WTC11 (cell line): ENCODE data around the gene CDKN1C. TPM values are rescaled to one million over a fixed set of nuclear protein-coding genes. Genes with fewer than 3 reads are reported as not detected.

Source experiments
- ATAC-seq: fragments of 200-7000 bp; cut with Tn5 transposase; 2 replicates; pipeline ENCODE4 v1.10.0; 2021; ENCODE audit warnings: mild to moderate bottlenecking, moderate library complexity
- CTCF ChIA-PET: fragments of 300-600 bp; sonication (Branson Sonifier 250); formaldehyde crosslinking; loops from one replicate; lab custom pipeline; 2021; ENCODE audit warnings: antibody characterized with exemption; lab: Charles Lee
- POLR2A ChIA-PET: fragments of 350-600 bp; sonication (Branson Sonifier 250); formaldehyde crosslinking; loops from one replicate; lab custom pipeline; 2021; ENCODE audit warnings: antibody characterized with exemption; lab: Charles Lee
- DNase-seq: peaks from one replicate; pipeline ENCODE4 v3.0.0; 2021; ENCODE audit warnings: low spot score
- H3K27ac Mint-ChIP-seq: 2 replicates; pipeline ENCODE4 v1.8.0; 2021; ENCODE audit warnings: mixed read lengths
- H3K27me3 Mint-ChIP-seq: 2 replicates; pipeline ENCODE4 v1.8.0; 2021; ENCODE audit warnings: low read depth, mild to moderate bottlenecking, moderate library complexity, mixed read lengths
- H3K36me3 Mint-ChIP-seq: 2 replicates; pipeline ENCODE4 v1.8.0; 2021; ENCODE audit warnings: mixed read lengths
- H3K4me1 Mint-ChIP-seq: 2 replicates; pipeline ENCODE4 v1.8.0; 2022; ENCODE audit warnings: mixed read lengths
- H3K4me3 Mint-ChIP-seq: 2 replicates; pipeline ENCODE4 v1.8.0; 2021; ENCODE audit warnings: mild to moderate bottlenecking, moderate library complexity, mixed read lengths
- H3K9me3 Mint-ChIP-seq: 2 replicates; pipeline ENCODE4 v1.8.0; 2021; ENCODE audit warnings: mixed read lengths
- CREM ChIP-seq: sonication (generic); formaldehyde crosslinking; IDR thresholded peaks from 2 replicates; pipeline ENCODE4 v1.8.1; 2022; ENCODE audit warnings: mild to moderate bottlenecking, missing genetic modification reagents, moderate library complexity
- ELF4 ChIP-seq: sonication (generic); formaldehyde crosslinking; IDR thresholded peaks from 2 replicates; pipeline ENCODE4 v1.8.1; 2022; ENCODE audit warnings: low read depth, mild to moderate bottlenecking, moderate library complexity, missing genetic modification reagents
- GABPB1 ChIP-seq: sonication (generic); formaldehyde crosslinking; IDR thresholded peaks from 2 replicates; pipeline ENCODE4 v1.8.1; 2023; ENCODE audit warnings: mild to moderate bottlenecking, missing genetic modification reagents
- JAZF1 ChIP-seq: fragments of 250-450 bp; sonication (Bioruptor Pico); IDR thresholded peaks from 2 replicates; pipeline ENCODE4 v1.9.0; 2021; ENCODE audit warnings: moderate library complexity, mild to moderate bottlenecking, inconsistent platforms
- MYBL2 ChIP-seq: sonication (generic); formaldehyde crosslinking; IDR thresholded peaks from 2 replicates; pipeline ENCODE4 v1.8.1; 2023; ENCODE audit warnings: mild to moderate bottlenecking, moderate library complexity, missing genetic modification reagents
- NR3C1 ChIP-seq: sonication (generic); formaldehyde crosslinking; conservative IDR thresholded peaks from 2 replicates; pipeline ENCODE4 v1.8.1; 2023; ENCODE audit warnings: low read depth, mild to moderate bottlenecking, missing genetic modification reagents
- PRRX2 ChIP-seq: fragments of 250-450 bp; sonication (Bioruptor Pico); IDR thresholded peaks from 2 replicates; pipeline ENCODE4 v1.8.0; 2021; ENCODE audit warnings: mild to moderate bottlenecking
- RELA ChIP-seq: sonication (generic); formaldehyde crosslinking; IDR thresholded peaks from 2 replicates; pipeline ENCODE4 v1.8.1; 2022; ENCODE audit warnings: missing genetic modification reagents, mild to moderate bottlenecking, borderline replicate concordance
- SMAD4 ChIP-seq: sonication (generic); formaldehyde crosslinking; IDR thresholded peaks from 2 replicates; pipeline ENCODE4 v1.8.0; 2022; ENCODE audit warnings: mild to moderate bottlenecking, missing genetic modification reagents
- SP1 ChIP-seq: sonication (generic); formaldehyde crosslinking; conservative IDR thresholded peaks from 2 replicates; pipeline ENCODE4 v1.8.1; 2022; ENCODE audit warnings: missing genetic modification reagents
- TP53 ChIP-seq: sonication (generic); formaldehyde crosslinking; IDR thresholded peaks from 2 replicates; pipeline ENCODE4 v1.8.1; 2023; ENCODE audit warnings: mild to moderate bottlenecking, missing genetic modification reagents
- ZBTB21 ChIP-seq: sonication (generic); formaldehyde crosslinking; IDR thresholded peaks from 2 replicates; pipeline ENCODE4 v1.8.1; 2023; ENCODE audit warnings: mild to moderate bottlenecking, missing genetic modification reagents, borderline replicate concordance
- ZNF121 ChIP-seq: sonication (generic); formaldehyde crosslinking; IDR thresholded peaks from 2 replicates; pipeline ENCODE4 v1.8.0; 2023; ENCODE audit warnings: missing genetic modification reagents
- ZNF263 ChIP-seq: sonication (generic); formaldehyde crosslinking; IDR thresholded peaks from 2 replicates; pipeline ENCODE4 v1.8.1; 2022; ENCODE audit warnings: low read depth, mild to moderate bottlenecking, moderate library complexity, missing genetic modification reagents
- ZNF317 ChIP-seq: sonication (generic); formaldehyde crosslinking; IDR thresholded peaks from 2 replicates; pipeline ENCODE4 v1.8.1; 2023; ENCODE audit warnings: low read depth, mild to moderate bottlenecking, moderate library complexity, missing genetic modification reagents, borderline replicate concordance
- ZNF396 ChIP-seq: fragments of 250-450 bp; sonication (Bioruptor Pico); IDR thresholded peaks from 2 replicates; pipeline ENCODE4 v1.8.0; 2021; ENCODE audit warnings: mild to moderate bottlenecking, moderate library complexity, borderline replicate concordance
- ZNF416 ChIP-seq: fragments of 250-450 bp; sonication (Bioruptor Pico); IDR thresholded peaks from 2 replicates; pipeline ENCODE4 v1.9.0; 2021; ENCODE audit warnings: mild to moderate bottlenecking, inconsistent platforms
- total RNA-seq: library from RNA; stranded (reverse); gene quantifications from 3 replicates; pipeline ENCODE4 v1.2.3, GENCODE V29; 2021
- TF ChIP-seq, protein P1 (sequence below): sonication (generic); formaldehyde crosslinking; IDR thresholded peaks from 2 replicates; pipeline ENCODE4 v1.8.1; 2022; ENCODE audit warnings: mild to moderate bottlenecking, moderate library complexity, missing genetic modification reagents
- TF ChIP-seq, protein P2 (sequence below): sonication (generic); formaldehyde crosslinking; IDR thresholded peaks from 2 replicates; pipeline ENCODE4 v1.8.1; 2022; ENCODE audit warnings: mild to moderate bottlenecking, missing genetic modification reagents, moderate library complexity, borderline replicate concordance
- TF ChIP-seq, protein P3 (sequence below): fragments of 200-600 bp; IDR thresholded peaks from 2 replicates; pipeline ENCODE4 v1.8.0; 2022; ENCODE audit warnings: antibody characterized with exemption
- TF ChIP-seq, protein P4 (sequence below): sonication (generic); formaldehyde crosslinking; IDR thresholded peaks from 2 replicates; pipeline ENCODE4 v1.8.1; 2023; ENCODE audit warnings: mild to moderate bottlenecking, missing genetic modification reagents
- TF ChIP-seq, protein P5 (sequence below): fragments of 250-450 bp; sonication (Bioruptor Pico); conservative IDR thresholded peaks from 2 replicates; pipeline ENCODE4 v1.9.0; 2021; ENCODE audit warnings: mild to moderate bottlenecking
- TF ChIP-seq, protein P6 (sequence below): fragments of 250-450 bp; sonication (Bioruptor Pico); IDR thresholded peaks from 2 replicates; pipeline ENCODE4 v2.1.2; 2022; ENCODE audit warnings: mild to moderate bottlenecking, moderate library complexity
- TF ChIP-seq, protein P7 (sequence below): sonication (generic); formaldehyde crosslinking; IDR thresholded peaks from 2 replicates; pipeline ENCODE4 v1.8.1; 2023; ENCODE audit warnings: mild to moderate bottlenecking, missing genetic modification reagents, moderate library complexity

Gene CDKN1C
- total RNA-seq, 1 experiment from 2014 or later: 25.0 TPM

DNA sequence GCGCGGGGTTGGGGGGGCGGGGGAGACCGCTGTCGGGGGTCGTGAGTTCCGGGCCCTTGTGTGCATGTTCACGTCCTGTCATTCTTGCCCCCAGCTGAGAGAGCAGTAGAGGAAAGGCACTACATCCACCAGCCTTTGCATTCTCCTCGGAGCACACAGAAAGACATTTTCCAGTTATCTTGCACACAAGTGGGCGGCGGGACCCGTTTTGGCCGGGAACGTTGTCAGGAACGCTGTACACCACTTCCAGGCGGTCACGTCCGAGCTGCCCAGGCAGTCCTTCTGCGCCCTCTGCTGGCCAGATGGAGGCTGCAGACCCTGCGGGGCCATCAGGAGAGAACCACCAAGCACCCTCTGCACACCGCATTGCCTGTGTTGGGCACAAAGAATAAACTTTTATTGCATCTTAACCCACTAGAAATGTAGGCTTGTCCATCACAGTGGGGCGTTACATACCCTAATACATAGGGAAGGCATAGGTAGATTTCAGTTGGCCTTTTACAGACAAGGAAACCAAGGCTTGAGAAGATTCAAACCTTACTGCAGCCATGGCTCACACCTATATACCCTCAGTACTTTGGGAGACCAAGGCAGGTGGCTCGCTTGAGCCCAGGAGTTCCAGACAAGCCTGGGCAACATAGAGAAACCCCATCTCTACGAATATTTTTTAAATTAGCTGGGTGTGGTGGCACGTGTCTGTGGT lies 2.8 kb upstream of the CDKN1C start (continued):
- 0 out of 2 replicates have a peak, but pooled peaks have one; percentile 7 for TF ChIP-seq ZNF121 (CRISPR knock-in tag)
- TF ChIP-seq ZNF416: 0 out of 2 replicates have a peak, but pooled peaks have one; percentile 36
- TF ChIP-seq JAZF1 (CRISPR knock-in tag): no peak
- no peak for TF ChIP-seq TP53 (CRISPR knock-in tag)
- TF ChIP-seq ZBTB21 (CRISPR knock-in tag): no peak
- TF ChIP-seq SMAD4 (CRISPR knock-in tag): no peak
- no peak for TF ChIP-seq ZNF317 (CRISPR knock-in tag)
- TF ChIP-seq, protein P1, sequence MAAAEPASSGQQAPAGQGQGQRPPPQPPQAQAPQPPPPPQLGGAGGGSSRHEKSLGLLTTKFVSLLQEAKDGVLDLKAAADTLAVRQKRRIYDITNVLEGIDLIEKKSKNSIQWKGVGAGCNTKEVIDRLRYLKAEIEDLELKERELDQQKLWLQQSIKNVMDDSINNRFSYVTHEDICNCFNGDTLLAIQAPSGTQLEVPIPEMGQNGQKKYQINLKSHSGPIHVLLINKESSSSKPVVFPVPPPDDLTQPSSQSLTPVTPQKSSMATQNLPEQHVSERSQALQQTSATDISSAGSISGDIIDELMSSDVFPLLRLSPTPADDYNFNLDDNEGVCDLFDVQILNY (CRISPR knock-in tag): 0 out of 2 replicates have a peak, but pooled peaks have one; percentile 54
- no peak for TF ChIP-seq RELA (CRISPR knock-in tag)
- TF ChIP-seq, all 79 proteins: peak for 5

DNA sequence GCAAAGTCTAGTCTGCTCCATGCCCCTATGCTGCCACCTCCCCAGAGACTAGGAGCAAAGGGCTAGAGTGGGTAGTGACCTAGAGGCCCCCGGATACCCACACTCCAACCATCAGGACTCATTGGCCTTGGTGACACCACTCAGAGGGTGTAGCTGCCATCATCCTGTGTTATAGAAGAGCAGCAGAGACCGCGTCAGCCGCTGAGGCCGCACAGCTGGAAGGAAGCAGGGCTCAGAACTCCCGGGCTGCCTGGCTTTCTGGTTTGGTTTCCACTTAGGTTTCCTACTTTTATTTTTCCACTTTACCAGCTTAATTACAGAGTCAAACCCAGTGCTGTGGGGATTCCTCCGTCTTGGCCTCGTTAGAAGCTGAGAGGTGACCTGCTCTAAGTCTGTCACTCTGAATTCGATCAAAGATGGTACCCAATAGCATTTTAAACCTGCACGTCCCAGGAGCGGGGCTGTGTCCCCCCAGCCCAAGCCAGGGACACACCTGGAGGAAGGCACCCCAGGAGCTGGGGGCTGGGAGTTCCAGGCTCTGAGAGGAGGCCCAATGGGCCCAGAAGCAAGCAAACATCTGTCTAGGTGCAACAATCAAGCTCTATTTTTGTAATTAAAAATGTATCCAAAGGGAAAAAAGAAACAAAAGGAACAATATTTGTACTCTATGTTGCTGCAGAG lies 2.1 kb upstream of the CDKN1C start:
- H3K27me3 Mint-ChIP-seq: peaks cover 47% of the 10 kb centered on the region

More for the DNA sequence above, 2.1 kb upstream of the CDKN1C start:
- CTCF ChIA-PET: interaction anchor here (0.6 to 12.8 kb wide), 21 partner anchors 15 to 583 kb away, joined by 3 to 369 read pairs (median 4); partner anchors contain the start of genes PHLDA2 and TSSC4
- Mint-ChIP-seq H3K4me3 (no peak overlapping the region), H3K36me3 (0 out of 2 replicates have a peak, but pooled peaks cover 4% of the 10 kb centered on the region), H3K27ac (no peak overlapping the region), H3K9me3 (no peaks in the 10 kb centered on the region), H3K4me1 (peaks cover 30% of the 10 kb centered on the region)
- TF ChIP-seq ZBTB21 (CRISPR knock-in tag): no peak
- TF ChIP-seq SMAD4 (CRISPR knock-in tag): no peak
- no peak for TF ChIP-seq CREM (CRISPR knock-in tag)
- TF ChIP-seq, protein P2, sequence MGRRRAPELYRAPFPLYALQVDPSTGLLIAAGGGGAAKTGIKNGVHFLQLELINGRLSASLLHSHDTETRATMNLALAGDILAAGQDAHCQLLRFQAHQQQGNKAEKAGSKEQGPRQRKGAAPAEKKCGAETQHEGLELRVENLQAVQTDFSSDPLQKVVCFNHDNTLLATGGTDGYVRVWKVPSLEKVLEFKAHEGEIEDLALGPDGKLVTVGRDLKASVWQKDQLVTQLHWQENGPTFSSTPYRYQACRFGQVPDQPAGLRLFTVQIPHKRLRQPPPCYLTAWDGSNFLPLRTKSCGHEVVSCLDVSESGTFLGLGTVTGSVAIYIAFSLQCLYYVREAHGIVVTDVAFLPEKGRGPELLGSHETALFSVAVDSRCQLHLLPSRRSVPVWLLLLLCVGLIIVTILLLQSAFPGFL (CRISPR knock-in tag): no peak
- TF ChIP-seq GABPB1 (CRISPR knock-in tag): no peak
- no peak for TF ChIP-seq ZNF396
- TF ChIP-seq SP1 (CRISPR knock-in tag): no peak
- TF ChIP-seq NR3C1: no peak
- TF ChIP-seq PRRX2 (CRISPR knock-in tag): no peak
- TF ChIP-seq, protein P3, sequence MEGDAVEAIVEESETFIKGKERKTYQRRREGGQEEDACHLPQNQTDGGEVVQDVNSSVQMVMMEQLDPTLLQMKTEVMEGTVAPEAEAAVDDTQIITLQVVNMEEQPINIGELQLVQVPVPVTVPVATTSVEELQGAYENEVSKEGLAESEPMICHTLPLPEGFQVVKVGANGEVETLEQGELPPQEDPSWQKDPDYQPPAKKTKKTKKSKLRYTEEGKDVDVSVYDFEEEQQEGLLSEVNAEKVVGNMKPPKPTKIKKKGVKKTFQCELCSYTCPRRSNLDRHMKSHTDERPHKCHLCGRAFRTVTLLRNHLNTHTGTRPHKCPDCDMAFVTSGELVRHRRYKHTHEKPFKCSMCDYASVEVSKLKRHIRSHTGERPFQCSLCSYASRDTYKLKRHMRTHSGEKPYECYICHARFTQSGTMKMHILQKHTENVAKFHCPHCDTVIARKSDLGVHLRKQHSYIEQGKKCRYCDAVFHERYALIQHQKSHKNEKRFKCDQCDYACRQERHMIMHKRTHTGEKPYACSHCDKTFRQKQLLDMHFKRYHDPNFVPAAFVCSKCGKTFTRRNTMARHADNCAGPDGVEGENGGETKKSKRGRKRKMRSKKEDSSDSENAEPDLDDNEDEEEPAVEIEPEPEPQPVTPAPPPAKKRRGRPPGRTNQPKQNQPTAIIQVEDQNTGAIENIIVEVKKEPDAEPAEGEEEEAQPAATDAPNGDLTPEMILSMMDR: no peak
- TF ChIP-seq JAZF1 (CRISPR knock-in tag): no peak
- no peak for TF ChIP-seq ELF4 (CRISPR knock-in tag)
- TF ChIP-seq ZNF263 (CRISPR knock-in tag): no peak
- TF ChIP-seq, protein P4, sequence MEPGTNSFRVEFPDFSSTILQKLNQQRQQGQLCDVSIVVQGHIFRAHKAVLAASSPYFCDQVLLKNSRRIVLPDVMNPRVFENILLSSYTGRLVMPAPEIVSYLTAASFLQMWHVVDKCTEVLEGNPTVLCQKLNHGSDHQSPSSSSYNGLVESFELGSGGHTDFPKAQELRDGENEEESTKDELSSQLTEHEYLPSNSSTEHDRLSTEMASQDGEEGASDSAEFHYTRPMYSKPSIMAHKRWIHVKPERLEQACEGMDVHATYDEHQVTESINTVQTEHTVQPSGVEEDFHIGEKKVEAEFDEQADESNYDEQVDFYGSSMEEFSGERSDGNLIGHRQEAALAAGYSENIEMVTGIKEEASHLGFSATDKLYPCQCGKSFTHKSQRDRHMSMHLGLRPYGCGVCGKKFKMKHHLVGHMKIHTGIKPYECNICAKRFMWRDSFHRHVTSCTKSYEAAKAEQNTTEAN (CRISPR knock-in tag): no peak
- TF ChIP-seq, protein P5, sequence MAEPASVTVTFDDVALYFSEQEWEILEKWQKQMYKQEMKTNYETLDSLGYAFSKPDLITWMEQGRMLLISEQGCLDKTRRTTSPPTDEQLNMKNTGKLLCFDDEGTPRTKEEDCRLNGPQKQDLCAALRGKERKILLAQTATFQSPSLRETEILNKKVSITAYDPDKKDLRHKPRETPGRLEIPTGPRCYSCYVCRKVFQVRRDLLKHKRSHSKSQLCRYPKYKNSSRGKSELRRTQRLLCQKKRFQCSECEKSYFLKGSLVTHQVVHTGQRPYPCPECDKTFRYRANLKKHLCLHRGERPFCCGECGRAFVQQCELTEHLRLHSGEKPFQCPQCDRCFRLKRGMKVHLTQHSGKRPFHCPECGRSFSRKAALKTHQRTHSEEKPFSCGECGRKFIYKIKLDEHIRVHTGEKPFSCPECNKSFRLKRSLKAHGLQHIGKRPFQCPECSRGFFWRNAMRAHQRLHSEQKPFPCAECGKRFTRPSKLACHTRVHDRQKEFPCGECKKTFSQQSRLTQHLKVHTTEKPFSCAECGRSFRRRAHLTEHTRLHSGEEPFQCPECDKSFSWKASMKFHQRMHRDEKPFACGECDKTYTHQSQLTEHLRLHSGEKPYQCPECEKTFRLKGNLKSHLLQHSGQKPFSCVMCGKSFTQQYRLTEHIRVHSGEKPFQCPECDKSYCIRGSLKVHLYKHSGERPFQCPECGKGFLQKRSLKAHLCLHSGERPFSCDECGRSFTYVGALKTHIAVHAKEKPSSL (CRISPR knock-in tag): no peak
- TF ChIP-seq, protein P6, sequence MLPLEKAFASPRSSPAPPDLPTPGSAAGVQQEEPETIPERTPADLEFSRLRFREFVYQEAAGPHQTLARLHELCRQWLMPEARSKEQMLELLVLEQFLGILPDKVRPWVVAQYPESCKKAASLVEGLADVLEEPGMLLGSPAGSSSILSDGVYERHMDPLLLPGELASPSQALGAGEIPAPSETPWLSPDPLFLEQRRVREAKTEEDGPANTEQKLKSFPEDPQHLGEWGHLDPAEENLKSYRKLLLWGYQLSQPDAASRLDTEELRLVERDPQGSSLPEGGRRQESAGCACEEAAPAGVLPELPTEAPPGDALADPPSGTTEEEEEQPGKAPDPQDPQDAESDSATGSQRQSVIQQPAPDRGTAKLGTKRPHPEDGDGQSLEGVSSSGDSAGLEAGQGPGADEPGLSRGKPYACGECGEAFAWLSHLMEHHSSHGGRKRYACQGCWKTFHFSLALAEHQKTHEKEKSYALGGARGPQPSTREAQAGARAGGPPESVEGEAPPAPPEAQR: no peak
- no peak for TF ChIP-seq MYBL2 (CRISPR knock-in tag)
- TF ChIP-seq, protein P7, sequence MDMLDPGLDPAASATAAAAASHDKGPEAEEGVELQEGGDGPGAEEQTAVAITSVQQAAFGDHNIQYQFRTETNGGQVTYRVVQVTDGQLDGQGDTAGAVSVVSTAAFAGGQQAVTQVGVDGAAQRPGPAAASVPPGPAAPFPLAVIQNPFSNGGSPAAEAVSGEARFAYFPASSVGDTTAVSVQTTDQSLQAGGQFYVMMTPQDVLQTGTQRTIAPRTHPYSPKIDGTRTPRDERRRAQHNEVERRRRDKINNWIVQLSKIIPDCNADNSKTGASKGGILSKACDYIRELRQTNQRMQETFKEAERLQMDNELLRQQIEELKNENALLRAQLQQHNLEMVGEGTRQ: no peak
- ATAC-seq (no peak), DNase-seq (no peak)
- POLR2A ChIA-PET: no interaction called here
